ENCODE measurements around the gene PCBP4.
A peak's percentile ranks its signal among the peaks of the same experiment; 100 is the strongest.

PCBP4 gene

GRCh38 chr3:51954713-51955112, 12.5 kb downstream of the PCBP4 start:
- no peak for DNase-seq

GRCh38 chr3:51954105-51954504, 13.1 kb downstream of the PCBP4 start:
- DNase-seq = no peak

GRCh38 chr3:51953445-51953844, 13.8 kb downstream of the PCBP4 start:
- no peak for DNase-seq

GRCh38 chr3:51950899-51951298, 16.4 kb downstream of the PCBP4 start:
- DNase-seq = no peak

- DNase-seq = no peak
Measured at GRCh38 chr3:51949121-51949520, 18.1 kb downstream of the PCBP4 start.

GRCh38 chr3:51948016-51948580, 19.2 kb downstream of the PCBP4 start:
- DNase-seq = no peak

GRCh38 chr3:51947215-51947900, 19.9 kb downstream of the PCBP4 start:
- no peak for DNase-seq

- no peak for DNase-seq
Measured at GRCh38 chr3:51946796-51947195, 20.5 kb downstream of the PCBP4 start.

- DNase-seq = no peak
Measured at GRCh38 chr3:51945926-51946705, 21.1 kb downstream of the PCBP4 start.

- no peak for DNase-seq
Measured at GRCh38 chr3:51945031-51945840, 22.0 kb downstream of the PCBP4 start.

GRCh38 chr3:51944451-51945021, 22.7 kb downstream of the PCBP4 start:
- DNase-seq = no peak

GRCh38 chr3:51943451-51944391, 23.5 kb downstream of the PCBP4 start:
- no peak for DNase-seq

GRCh38 chr3:51942603-51943450, 24.4 kb downstream of the PCBP4 start:
- DNase-seq = no peak

- DNase-seq = peak; percentile 100
Measured at GRCh38 chr3:51941798-51942602, 25.3 kb downstream of the PCBP4 start, which contains the start of the genes PARP3 and RRP9. Gene PARP3, plus strand, starts transcription at chr3:51942363. Its CDS starts 993 bp downstream, at chr3:51943356. Gene RRP9, minus strand, starts transcription at chr3:51941904. Its CDS starts 37 bp downstream, at chr3:51941867.

GRCh38 chr3:51941463-51941797, 25.8 kb downstream of the PCBP4 start:
- no peak for DNase-seq

- no peak for DNase-seq
Measured at GRCh38 chr3:51940648-51941462, 26.4 kb downstream of the PCBP4 start.

GRCh38 chr3:51938780-51939425, 28.4 kb downstream of the PCBP4 start:
- no peak for DNase-seq

Data from activated gamma-delta T cell (primary cell).